Thyroid gland (tissue), 4 donors: ENCODE data around the gene DPYD.

ENCODE experiments used
- CTCF ChIP-seq, 6 experiments: fragments of 200-600 bp in 3 of 6; fragments of 450-650 bp in 3 of 6; sonication (generic) in 3 of 6; IDR thresholded peaks; one replicate each; pipeline ENCODE4 v1.5.1; 2016 to 2019; ENCODE audit warnings: antibody characterized with exemption in 6 of 6, mild to moderate bottlenecking in 2 of 6, inconsistent platforms in 1 of 6, moderate library complexity in 1 of 6
- POLR2A ChIP-seq, 2 donors: fragments of 450-650 bp; IDR thresholded peaks; one replicate each; pipeline ENCODE4 v1.6.1; 2017; ENCODE audit warnings: antibody characterized with exemption in 2 of 2, mild to moderate bottlenecking in 2 of 2, moderate library complexity in 1 of 2

GRCh38 chr1:97646071-97646470 lies 274.8 kb downstream of the DPYD start:
- TF ChIP-seq CTCF (IDR thresholded peaks at IDR 0.05) (no peak), POLR2A (IDR thresholded peaks at IDR 0.05) (no peak)
